ENCODE data around the gene SLC25A21.
"Not testable (repeated sequence)": the region's sequence is repeated elsewhere in the genome, so short reads cannot be mapped to it uniquely, and the experiment has no call there.

Gene SLC25A21

DNA sequence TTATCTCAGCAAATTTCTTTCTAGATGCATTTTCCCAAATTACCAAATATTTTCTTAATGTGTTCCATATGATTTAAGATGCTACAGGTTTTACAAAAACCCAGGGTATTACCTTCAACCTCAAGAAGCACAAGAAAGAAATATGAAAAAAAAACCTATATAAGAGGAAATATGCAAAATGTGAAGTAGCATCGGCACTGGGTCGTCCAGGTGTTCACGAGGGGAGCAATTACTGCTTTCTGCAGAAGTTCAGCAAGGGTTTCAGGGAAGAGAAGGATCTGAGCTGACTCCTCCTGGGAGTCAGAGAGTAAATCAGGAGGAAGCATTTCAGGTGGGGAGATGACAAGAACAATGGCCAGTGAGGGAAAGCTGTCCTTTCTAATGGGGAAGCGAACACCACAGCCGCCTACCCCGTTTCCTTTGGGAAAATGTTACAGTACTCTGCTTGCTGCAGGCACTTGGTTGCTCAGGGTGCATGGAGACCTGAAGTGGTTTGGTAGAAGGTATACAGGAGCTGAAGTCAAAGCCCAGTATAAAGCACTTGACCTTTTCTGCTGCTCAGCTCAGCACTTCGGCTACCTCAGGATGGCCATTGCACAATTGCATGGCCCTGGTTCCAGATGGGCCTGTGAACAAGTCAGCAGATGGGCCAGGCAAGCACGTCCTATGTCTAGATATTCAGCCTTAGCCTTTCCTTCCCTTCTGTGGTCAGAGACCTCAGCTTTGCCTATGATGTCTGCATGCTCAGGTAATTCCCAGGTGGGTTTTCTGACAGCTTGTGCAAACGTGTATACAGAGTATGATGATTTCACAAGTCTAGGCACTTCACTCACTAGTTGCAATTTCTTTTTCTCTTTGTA is 355.1 kb downstream of the SLC25A21 start:
- DNase-seq, result no peak

DNA sequence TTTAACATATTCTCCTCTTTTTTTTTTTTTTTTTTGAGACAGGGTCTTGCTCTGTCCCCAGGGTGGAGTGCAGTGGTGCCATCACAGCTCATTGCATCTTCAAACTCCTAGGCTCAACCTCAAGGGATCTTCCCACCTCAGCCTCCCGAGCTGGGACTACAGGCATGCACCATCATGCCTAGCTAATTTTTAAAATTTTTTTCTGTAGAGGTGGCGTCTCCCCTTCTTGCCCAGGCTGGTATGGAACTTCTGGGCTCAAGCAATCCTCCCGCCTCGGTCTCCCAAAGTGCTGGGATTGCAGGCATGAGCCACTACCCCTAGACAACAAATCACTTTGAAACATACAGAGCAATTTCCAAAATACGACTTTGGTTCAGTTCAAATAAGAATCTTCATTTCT is 355.9 kb downstream of the SLC25A21 start:
- no peak for DNase-seq

DNA sequence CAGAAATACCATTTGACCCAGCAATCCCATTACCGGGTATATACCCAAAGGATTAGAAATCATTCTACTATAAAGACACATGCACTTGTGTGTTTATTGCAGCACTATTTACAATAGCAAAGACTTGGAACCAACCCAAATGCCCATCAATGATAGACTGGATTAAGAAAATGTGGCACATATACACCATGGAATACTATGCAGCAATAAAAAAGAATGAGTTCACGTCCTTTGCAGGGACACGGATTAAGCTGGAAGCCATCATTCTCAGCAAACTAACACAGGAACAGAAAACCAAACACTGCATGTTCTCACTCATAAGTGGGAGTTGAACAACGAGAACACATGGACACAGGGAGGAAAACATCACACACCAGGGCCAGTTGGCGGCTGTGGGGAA is 357.6 kb downstream of the SLC25A21 start:
- DNase-seq, result not testable (repeated sequence)

DNA sequence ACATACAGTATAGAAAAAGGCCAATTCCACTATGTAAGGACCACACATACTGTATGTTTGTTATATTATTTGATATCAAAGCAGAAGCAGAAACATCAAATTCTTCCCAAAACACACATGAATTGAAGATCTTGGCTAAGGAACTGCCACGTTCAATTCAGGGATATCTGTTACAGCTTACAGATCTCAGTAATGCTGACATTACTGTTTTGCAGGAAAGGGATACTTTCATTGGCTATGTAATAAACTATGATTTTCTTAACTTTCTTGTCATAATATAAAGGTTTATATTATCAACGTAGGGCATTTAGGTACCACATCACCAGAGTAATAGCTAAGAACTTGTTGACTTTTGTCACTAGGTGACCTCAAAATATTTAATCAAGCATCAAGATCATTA is 362.2 kb downstream of the SLC25A21 start:
- DNase-seq, result no peak

DNA sequence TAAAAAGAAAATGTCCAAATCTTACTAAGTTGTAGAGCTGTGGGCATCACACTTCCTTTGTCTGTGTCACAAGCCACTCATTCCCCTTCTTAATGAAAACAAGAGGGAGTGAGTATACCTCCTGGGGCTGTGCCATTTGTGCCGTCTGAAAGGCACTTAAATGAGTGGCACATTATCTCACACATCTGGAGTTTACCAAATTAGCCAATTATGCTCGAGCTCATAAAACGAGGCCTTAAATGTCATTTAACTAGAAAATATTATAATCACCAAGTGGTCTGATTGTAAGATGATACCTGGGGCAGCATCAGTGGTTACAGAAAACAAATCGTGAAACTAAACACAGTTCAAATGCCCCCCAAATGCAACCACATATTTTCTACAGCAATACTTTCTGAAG is 364.7 kb downstream of the SLC25A21 start:
- no peak for DNase-seq

GRCh38 chr14:36805131-36805559 is 367.3 kb downstream of the SLC25A21 start:
- DNase-seq, result no peak

DNA sequence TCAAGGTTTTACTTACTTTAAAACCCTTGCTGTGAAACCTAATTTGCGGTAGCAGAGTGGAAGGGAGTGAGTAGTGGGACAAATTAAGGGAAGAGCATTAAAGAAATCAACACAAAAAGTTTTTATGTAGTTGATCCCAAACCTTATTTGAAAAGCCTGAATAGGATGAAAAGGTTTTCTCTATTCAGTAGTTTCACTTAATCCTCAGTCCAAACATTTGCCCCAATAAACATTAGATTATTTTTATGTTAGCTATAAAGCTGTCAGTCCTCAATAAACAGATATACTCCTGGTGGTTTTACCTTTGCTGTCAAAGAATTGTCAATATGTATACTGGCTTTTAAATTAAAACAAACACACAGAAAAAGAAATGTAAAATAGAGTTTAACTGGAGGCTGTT is 374.8 kb downstream of the SLC25A21 start:
- DNase-seq, result no peak

DNA sequence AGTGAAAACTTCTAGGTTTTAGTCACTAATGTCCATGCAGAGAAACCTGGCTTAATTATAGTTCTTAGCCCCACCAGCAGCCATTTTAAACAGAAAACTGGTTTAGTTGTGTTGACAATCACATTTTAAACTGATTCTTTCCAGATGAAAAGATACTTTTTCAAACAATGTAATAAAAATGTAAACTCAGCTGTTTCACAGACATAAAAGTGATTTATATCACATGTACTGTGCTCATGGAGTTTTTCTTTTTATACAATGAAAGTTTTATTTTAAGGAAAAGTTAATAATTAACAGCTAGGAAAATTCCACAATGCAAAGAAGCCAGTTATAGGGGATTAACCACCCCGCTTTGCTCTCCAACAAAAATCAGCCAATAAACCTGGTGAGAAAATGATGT is 381.0 kb downstream of the SLC25A21 start:
- DNase-seq, result no peak

DNA sequence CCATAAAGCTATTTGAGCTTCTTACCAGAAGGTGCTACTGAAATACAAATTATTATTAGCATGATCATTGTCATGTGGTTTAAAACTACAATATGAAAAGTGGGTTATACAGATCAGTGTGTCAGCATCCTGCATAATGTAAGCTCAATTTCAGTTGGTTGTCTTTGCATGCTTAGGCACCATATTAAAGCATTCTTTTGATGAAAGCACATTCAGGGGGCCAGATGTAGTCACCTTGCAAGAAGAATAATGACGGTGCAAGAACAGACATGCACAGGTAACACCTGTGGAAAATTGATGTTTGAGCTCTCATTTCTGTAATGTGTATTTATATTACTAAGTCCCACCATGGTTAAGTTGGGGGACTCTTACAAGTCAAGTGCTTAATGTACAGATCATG is 386.9 kb downstream of the SLC25A21 start:
- DNase-seq, result no peak

- no peak for DNase-seq
Observed at GRCh38 chr14:36784541-36784940, 387.9 kb downstream of the SLC25A21 start.

DNA sequence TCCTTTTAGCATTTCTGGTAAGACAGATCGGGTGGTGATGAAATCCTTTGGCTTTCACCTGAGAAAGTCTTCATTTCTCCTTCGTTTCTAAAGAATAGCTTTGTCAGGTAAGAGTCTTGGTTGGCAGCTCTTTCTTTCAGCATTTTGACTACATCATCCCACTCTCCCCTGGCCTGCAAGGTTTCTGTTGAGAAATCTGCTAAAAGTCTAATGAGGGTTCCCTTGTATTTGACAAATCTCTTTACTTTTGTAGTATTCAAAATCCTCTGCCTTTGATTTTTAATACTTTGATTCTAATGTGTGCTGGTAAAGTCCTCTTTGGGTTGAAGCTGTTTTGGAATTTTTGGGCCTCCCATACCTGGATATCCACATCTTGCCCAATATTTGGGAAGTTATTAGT is 390.5 kb downstream of the SLC25A21 start:
- no peak for DNase-seq

DNA sequence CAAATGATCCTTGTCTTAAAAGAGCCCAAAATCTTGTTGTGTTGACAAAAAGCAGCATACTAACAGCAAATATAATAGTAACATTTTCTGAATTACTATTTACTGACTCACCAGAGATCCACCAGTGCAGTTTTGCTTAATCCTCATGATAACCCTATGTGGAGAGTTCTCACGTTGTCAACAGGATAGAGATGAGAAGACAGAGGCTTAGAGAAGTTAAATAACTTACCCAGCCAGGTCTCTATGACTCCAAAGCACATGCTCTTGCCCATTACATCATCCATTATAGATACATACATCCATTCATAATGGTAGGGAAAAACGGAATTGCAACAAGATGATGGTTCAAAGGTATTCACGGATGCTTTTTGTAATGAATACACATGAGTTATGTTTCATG is 398.8 kb downstream of the SLC25A21 start:
- no peak for DNase-seq

GRCh38 chr14:36773136-36773540 is 399.3 kb downstream of the SLC25A21 start:
- no peak for DNase-seq

GRCh38 chr14:36771028-36771640 is 401.3 kb downstream of the SLC25A21 start:
- DNase-seq, result no peak

GRCh38 chr14:36768638-36769337 is 403.6 kb downstream of the SLC25A21 start:
- DNase-seq, result no peak

DNA sequence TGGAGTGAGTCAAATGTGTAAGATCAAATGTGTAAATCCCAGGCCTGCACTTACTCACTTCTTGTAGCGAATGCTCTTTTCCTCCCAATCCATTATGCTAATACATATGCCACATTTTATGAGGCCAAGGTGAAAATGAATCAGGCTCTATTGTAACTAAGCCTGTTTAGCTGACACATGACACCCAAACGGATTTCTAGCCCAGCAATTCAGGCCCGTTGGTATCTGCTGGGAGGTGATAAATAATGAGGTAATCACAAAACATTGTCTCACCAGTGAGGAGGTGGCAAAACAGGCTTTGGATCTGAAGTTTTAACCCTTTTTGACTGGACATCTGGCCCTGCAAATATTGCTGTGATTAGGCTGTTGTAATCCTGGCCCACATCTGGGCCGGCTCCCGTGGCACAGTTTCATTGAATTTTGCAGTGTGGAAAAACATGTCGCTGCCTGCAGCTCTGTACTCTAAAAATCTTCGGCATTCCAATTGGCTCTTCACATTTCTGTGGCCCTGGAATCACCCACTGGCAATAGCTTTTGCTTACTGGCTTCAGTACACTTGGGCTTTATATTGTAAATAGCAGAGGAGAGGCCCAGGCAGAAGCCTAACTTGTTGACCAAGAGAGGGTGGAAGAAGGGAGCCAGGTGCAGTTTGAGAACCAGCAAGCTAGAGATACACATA is 404.7 kb downstream of the SLC25A21 start:
- DNase-seq, result no peak

GRCh38 chr14:36766974-36767373 is 405.4 kb downstream of the SLC25A21 start:
- DNase-seq, result no peak

- no peak for DNase-seq
Observed at GRCh38 chr14:36757734-36758601, 414.4 kb downstream of the SLC25A21 start.

- DNase-seq, result no peak
Observed at GRCh38 chr14:36756226-36756625, 416.2 kb downstream of the SLC25A21 start.

GRCh38 chr14:36755756-36756155 is 416.6 kb downstream of the SLC25A21 start:
- DNase-seq, result no peak

DNA sequence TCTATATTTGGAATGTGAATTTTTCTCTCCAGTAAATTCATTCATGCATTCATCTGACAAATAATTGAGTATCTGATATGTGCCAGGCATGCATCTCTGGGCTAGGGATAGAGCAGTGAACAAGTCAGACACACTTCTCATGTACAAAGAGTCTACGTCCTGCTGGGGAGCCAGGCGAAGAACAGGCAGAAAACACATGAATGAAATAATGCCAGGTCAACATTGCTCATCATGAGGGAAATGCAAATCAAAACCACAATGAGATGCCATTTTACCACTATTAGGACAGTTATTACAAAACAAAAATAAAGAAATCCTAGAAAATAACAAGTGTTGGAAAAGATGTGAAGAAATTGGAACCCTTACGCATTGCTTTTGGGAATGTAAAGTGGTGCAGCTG is 420.5 kb downstream of the SLC25A21 start:
- no peak for DNase-seq

- no peak for DNase-seq
Observed at GRCh38 chr14:36751106-36751505, 421.3 kb downstream of the SLC25A21 start.
